ENCODE data around the gene JAG1.

GRCh38 chr20:10679269-10679668, 5.5 kb upstream of the JAG1 start:
- no peak for TF ChIP-seq CTCF (IDR thresholded peaks at IDR 0.05)
- TF ChIP-seq EP300 (IDR thresholded peaks at IDR 0.05), result no peak
- no peak for TF ChIP-seq POLR2A (IDR thresholded peaks at IDR 0.05)
- TF ChIP-seq POLR2AphosphoS5 (IDR thresholded peaks at IDR 0.05), result no peak
